ENCODE measurements around the gene MAP3K21.

The MAP3K21 gene

GRCh38 chr1:233357595-233358397 is 30.3 kb downstream of the MAP3K21 start:
- DNase-seq = no peak

GRCh38 chr1:233359431-233359830 is 31.9 kb downstream of the MAP3K21 start:
- DNase-seq = peak; percentile 34

GRCh38 chr1:233359905-233360304 is 32.4 kb downstream of the MAP3K21 start:
- no peak for DNase-seq

GRCh38 chr1:233360525-233361102 is 33.1 kb downstream of the MAP3K21 start:
- no peak for DNase-seq

GRCh38 chr1:233361876-233362275 is 34.4 kb downstream of the MAP3K21 start:
- DNase-seq = peak; percentile 52

- no peak for DNase-seq
Measured at GRCh38 chr1:233362743-233363142, 35.2 kb downstream of the MAP3K21 start.

GRCh38 chr1:233364026-233364425 is 36.5 kb downstream of the MAP3K21 start:
- no peak for DNase-seq

GRCh38 chr1:233364695-233365539 is 37.4 kb downstream of the MAP3K21 start:
- DNase-seq = no peak

GRCh38 chr1:233366575-233366974 is 39.1 kb downstream of the MAP3K21 start:
- DNase-seq = no peak

- no peak for DNase-seq
Measured at GRCh38 chr1:233367057-233367803, 39.7 kb downstream of the MAP3K21 start.

GRCh38 chr1:233368106-233368788 is 40.7 kb downstream of the MAP3K21 start:
- no peak for DNase-seq

- DNase-seq = no peak
Measured at GRCh38 chr1:233368789-233369130, 41.2 kb downstream of the MAP3K21 start.

GRCh38 chr1:233372218-233373120 is 44.9 kb downstream of the MAP3K21 start:
- no peak for DNase-seq

GRCh38 chr1:233373226-233373625 is 45.7 kb downstream of the MAP3K21 start:
- no peak for DNase-seq

GRCh38 chr1:233375653-233376052 is 48.1 kb downstream of the MAP3K21 start:
- DNase-seq = no peak

GRCh38 chr1:233376382-233377110 is 49.0 kb downstream of the MAP3K21 start:
- DNase-seq = no peak

- DNase-seq = no peak
Measured at GRCh38 chr1:233379869-233380438, 52.4 kb downstream of the MAP3K21 start.

- DNase-seq = no peak
Measured at GRCh38 chr1:233381806-233382205, 54.3 kb downstream of the MAP3K21 start.

GRCh38 chr1:233383984-233384383 is 56.5 kb downstream of the MAP3K21 start:
- DNase-seq = no peak

GRCh38 chr1:233386336-233386735 is 58.8 kb downstream of the MAP3K21 start:
- DNase-seq = no peak

Data from right kidney (tissue), 1 donor.